Thoracic aorta (tissue), 2 donors: Measurements from ENCODE around the gene MAD1L1. TPM values are rescaled to one million over a fixed set of nuclear protein-coding genes. Genes with fewer than 3 reads are reported as not detected.

Source experiments
- ATAC-seq: fragments of 150-250 bp; one replicate; pipeline ENCODE4 v1.8.0; 2017; ENCODE audit warnings: low read depth; ENCODE audit not compliant: insufficient number of reproducible peaks, low FRiP score
- DNase-seq: peaks from one replicate; pipeline ENCODE4 v3.0.0-alpha.2; 2020; ENCODE audit warnings: low spot score
- H3K27ac ChIP-seq, 2 donors: fragments of 200-600 bp; sonication (generic); 1 replicate in 1 of 2; 2 replicates in 1 of 2; pipeline ENCODE4 v1.5.1; 2016; ENCODE audit warnings: mild to moderate bottlenecking in 2 of 2, moderate library complexity in 2 of 2
- H3K27me3 ChIP-seq: fragments of 200-600 bp; sonication (generic); replicated peaks from 2 replicates; pipeline ENCODE4 v1.6.0; 2016; ENCODE audit warnings: mild to moderate bottlenecking; ENCODE audit not compliant: insufficient read depth
- H3K36me3 ChIP-seq: fragments of 200-600 bp; sonication (generic); one replicate; pipeline ENCODE4 v1.5.1; 2016
- H3K4me1 ChIP-seq, 2 donors: fragments of 200-600 bp; sonication (generic); 1 replicate in 1 of 2; 2 replicates in 1 of 2; pipeline versions ENCODE4 v1.5.1 to v1.6.0; 2016; ENCODE audit warnings: low read depth in 2 of 2, mild to moderate bottlenecking in 1 of 2; ENCODE audit not compliant: control insufficient read depth in 1 of 2
- H3K4me3 ChIP-seq: fragments of 200-600 bp; sonication (generic); 2 replicates; pipeline ENCODE4 v1.5.1; 2016; ENCODE audit warnings: mild to moderate bottlenecking
- H3K9me3 ChIP-seq: fragments of 200-600 bp; sonication (generic); 2 replicates; pipeline ENCODE4 v1.5.1; 2016
- CTCF ChIP-seq: fragments of 200-600 bp; sonication (generic); IDR thresholded peaks from one replicate; pipeline ENCODE4 v1.5.1; 2019; ENCODE audit warnings: antibody characterized with exemption
- total RNA-seq, 2 donors: library from RNA; depleted of rRNA; stranded (reverse); fragments of >200 nt; gene quantifications; one replicate each; pipeline versions ENCODE4 v1.1.0 to v1.2.3, GENCODE V29; 2016

The MAD1L1 gene
- total RNA-seq, 2 donors from 2014 or later: 27.4 to 41.3 TPM

- ATAC-seq (peak; percentile 66), DNase-seq (no peak)
- Histone ChIP-seq H3K36me3 (no peaks in the 10 kb centered on the region), H3K4me3 (no peak overlapping the region), H3K4me1 (peaks cover 0 to 33% of the 10 kb centered on the region in 2 donors), H3K27ac (peak overlapping the region in 1 of 2 donors; percentile 36), H3K9me3 (no peaks in the 10 kb centered on the region), H3K27me3 (no peaks in the 10 kb centered on the region)
- TF ChIP-seq CTCF: no peak
Observed at GRCh38 chr7:2175514-2175913, 57.2 kb downstream of the MAD1L1 start.

- Histone ChIP-seq H3K27me3 (no peaks in the 10 kb centered on the region), H3K27ac (peak overlapping the region; percentile 43 to 51), H3K9me3 (no peaks in the 10 kb centered on the region), H3K4me1 (peaks cover 0 to 33% of the 10 kb centered on the region in 2 donors), H3K36me3 (no peaks in the 10 kb centered on the region), H3K4me3 (no peak overlapping the region)
- DNase-seq (no peak), ATAC-seq (peak; percentile 40)
- TF ChIP-seq CTCF: no peak
Observed at GRCh38 chr7:2175091-2175490, 57.7 kb downstream of the MAD1L1 start.

GRCh38 chr7:2173189-2173827 lies 59.4 kb downstream of the MAD1L1 start:
- no peak for TF ChIP-seq CTCF
- peaks cover 0 to 33% of the 10 kb centered on the region in 2 donors for H3K4me1 ChIP-seq
- no peaks in the 10 kb centered on the region for H3K36me3 ChIP-seq
- ATAC-seq (no peak), DNase-seq (no peak)
- H3K9me3 ChIP-seq: no peaks in the 10 kb centered on the region
- H3K4me3 ChIP-seq: no peak overlapping the region
- no peak overlapping the region for H3K27ac ChIP-seq
- H3K27me3 ChIP-seq: no peaks in the 10 kb centered on the region

GRCh38 chr7:2172311-2173188 lies 60.2 kb downstream of the MAD1L1 start:
- H3K9me3 ChIP-seq: no peaks in the 10 kb centered on the region
- no peak overlapping the region for H3K4me3 ChIP-seq
- H3K27me3 ChIP-seq: no peaks in the 10 kb centered on the region
- no peak for ATAC-seq
- H3K4me1 ChIP-seq: peaks cover 0 to 33% of the 10 kb centered on the region in 2 donors
- no peak for DNase-seq
- TF ChIP-seq CTCF: no peak
- no peaks in the 10 kb centered on the region for H3K36me3 ChIP-seq
- no peak overlapping the region for H3K27ac ChIP-seq

GRCh38 chr7:2171855-2172254 lies 60.9 kb downstream of the MAD1L1 start:
- ATAC-seq: no peak
- H3K9me3 ChIP-seq: no peaks in the 10 kb centered on the region
- TF ChIP-seq CTCF: no peak
- no peaks in the 10 kb centered on the region for H3K27me3 ChIP-seq
- DNase-seq: no peak
- H3K4me3 ChIP-seq: no peak overlapping the region
- H3K27ac ChIP-seq: no peak overlapping the region
- peaks cover 0 to 33% of the 10 kb centered on the region in 2 donors for H3K4me1 ChIP-seq
- no peaks in the 10 kb centered on the region for H3K36me3 ChIP-seq
